HepG2 (cell line): ENCODE results near the gene LEFTY2.

ENCODE experiments used
- ARID2 ChIP-seq: sonication (generic); formaldehyde crosslinking; IDR thresholded peaks from 2 replicates; pipeline ENCODE4 v1.8.1; 2022; ENCODE audit warnings: mild to moderate bottlenecking, missing genetic modification reagents, borderline replicate concordance
- EZH2 ChIP-seq: conservative IDR thresholded peaks from 2 replicates; pipeline ENCODE4 v1.6.1; 2012; ENCODE audit warnings: mild to moderate bottlenecking, low read depth, low read length, moderate library complexity
- PAXIP1 ChIP-seq: sonication (generic); formaldehyde crosslinking; conservative IDR thresholded peaks from 2 replicates; pipeline ENCODE4 v1.4.0; 2020; ENCODE audit warnings: mild to moderate bottlenecking, missing genetic modification reagents, moderate library complexity
- ZNF776 ChIP-seq: sonication (generic); formaldehyde crosslinking; IDR thresholded peaks from 2 replicates; pipeline ENCODE4 v1.4.0; 2020; ENCODE audit warnings: mild to moderate bottlenecking, missing genetic modification reagents

- no peak for TF ChIP-seq ARID2
- no peak for TF ChIP-seq ZNF776 (CRISPR knock-in tag)
- no peak for TF ChIP-seq EZH2
- no peak for TF ChIP-seq PAXIP1 (CRISPR knock-in tag)
Measured at GRCh38 chr1:225933072-225933471, 7.9 kb downstream of the LEFTY2 start.
